ENCODE results near the gene SELENOP. TPM values are rescaled to one million over a fixed set of nuclear protein-coding genes. Genes with fewer than 3 reads are reported as not detected.
"Not testable (repeated sequence)": the region's sequence is repeated elsewhere in the genome, so short reads cannot be mapped to it uniquely, and the experiment has no call there.

Gene SELENOP
- total and polyA plus RNA-seq, 2 experiments from 2014 or later = 11.0 to 12.3 TPM

DNA sequence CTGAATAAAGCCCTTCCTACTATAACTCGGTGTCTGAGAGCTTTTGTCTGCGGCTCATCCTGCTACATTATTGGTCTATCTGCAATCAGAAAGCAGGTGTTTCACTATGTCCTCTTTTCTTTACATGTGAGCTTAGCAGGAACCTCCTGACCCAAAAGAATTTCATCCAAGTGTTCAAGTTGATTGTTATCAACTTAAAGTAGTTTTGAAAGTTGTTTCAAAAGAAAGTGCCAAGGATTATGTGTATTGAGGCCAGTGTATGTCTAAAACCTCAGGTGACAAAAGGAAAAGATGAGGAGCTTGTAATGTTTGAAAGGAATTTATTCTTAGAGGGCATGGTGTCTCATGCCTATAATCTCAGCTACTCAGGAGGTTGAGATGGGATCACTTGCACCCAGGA, 8.1 kb upstream of the SELENOP start (continued):
- TF ChIP-seq, protein P1, sequence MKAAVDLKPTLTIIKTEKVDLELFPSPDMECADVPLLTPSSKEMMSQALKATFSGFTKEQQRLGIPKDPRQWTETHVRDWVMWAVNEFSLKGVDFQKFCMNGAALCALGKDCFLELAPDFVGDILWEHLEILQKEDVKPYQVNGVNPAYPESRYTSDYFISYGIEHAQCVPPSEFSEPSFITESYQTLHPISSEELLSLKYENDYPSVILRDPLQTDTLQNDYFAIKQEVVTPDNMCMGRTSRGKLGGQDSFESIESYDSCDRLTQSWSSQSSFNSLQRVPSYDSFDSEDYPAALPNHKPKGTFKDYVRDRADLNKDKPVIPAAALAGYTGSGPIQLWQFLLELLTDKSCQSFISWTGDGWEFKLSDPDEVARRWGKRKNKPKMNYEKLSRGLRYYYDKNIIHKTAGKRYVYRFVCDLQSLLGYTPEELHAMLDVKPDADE (IDR thresholded peaks at IDR 0.05) = no peak
- TF ChIP-seq EZH2phosphoT487 (IDR thresholded peaks at IDR 0.05; ENCODE audit: unreplicated experiment) = no peak
- no peak for TF ChIP-seq ZNF114 (CRISPR knock-in tag; IDR thresholded peaks at IDR 0.05)
- TF ChIP-seq STAT1 (IDR thresholded peaks at IDR 0.05; ENCODE audit: unreplicated experiment) = no peak

DNA sequence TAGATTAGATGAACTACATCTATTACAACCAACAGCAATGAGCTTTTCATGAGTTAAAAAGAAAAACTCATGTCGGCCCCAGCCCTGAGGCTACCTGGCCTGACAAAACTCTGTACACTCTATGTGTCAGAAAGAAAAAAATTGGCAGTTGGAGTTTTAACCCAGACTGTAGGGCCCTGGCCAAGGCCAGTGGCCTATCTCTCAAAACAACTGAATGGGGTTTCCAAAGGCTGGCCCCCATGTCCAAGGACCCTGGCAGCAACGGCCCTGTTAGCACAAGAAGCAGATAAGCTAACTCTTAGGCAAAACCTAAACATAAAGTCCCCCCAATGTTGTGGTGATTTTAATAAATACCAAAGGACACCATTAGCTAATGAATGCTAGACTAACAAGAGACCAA, 4.9 kb upstream of the SELENOP start:
- H3K9me2 ChIP-seq (ENCODE audit: insufficient read depth); H3K27me3 Mint-ChIP-seq (ENCODE audit: insufficient read depth, low read depth, poor library complexity); H3K27ac ChIP-seq (ENCODE audit: low read depth); DNase-seq (ENCODE audit: low spot score); H3K4me3 Mint-ChIP-seq; H3K4me2 ChIP-seq; H3K4me3 ChIP-seq; H3K79me2 ChIP-seq (replicated peaks; ENCODE audit: insufficient read depth); ATAC-seq; H2AFZ ChIP-seq; H3K36me3 ChIP-seq (ENCODE audit: insufficient read depth); H3K9me3 Mint-ChIP-seq; H3K27me3 ChIP-seq (ENCODE audit: insufficient read depth); H4K20me1 ChIP-seq (replicated peaks; ENCODE audit: insufficient read depth); H3F3A ChIP-seq (replicated peaks; ENCODE audit: low read depth); H3K36me3 Mint-ChIP-seq (ENCODE audit: low read depth); H3K27ac Mint-ChIP-seq: not testable (repeated sequence)
- H3K4me1 Mint-ChIP-seq = peaks cover 41% of the 10 kb centered on the region
- peaks cover 16% of the 10 kb centered on the region for H3K4me1 ChIP-seq (ENCODE audit: insufficient read depth)

DNA sequence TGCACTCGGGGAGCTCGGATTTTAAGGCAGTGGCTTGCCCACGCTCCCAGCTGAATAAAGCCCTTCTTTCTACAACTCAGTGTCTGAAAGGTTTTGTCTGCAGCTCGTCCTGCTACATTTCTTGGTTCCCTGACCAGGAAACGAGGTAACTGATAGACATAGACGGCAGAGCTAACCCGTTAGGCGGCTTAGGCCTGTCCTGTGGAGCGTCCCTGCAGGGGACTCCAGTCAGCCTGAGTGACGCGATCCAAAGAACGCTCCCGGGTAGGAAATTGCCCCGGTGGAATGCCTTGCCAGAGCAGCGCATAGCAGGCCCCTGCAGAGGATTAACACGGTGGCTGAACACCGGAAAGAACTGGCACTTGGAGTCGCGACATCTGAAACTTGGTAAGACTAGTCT, 1.8 kb upstream of the SELENOP start:
- H3K27me3 ChIP-seq (ENCODE audit: insufficient read depth) = no peaks in the 10 kb centered on the region
- Mint-ChIP-seq H3K36me3 (ENCODE audit: low read depth) (no peaks in the 10 kb centered on the region), H3K9me3 (no peaks in the 10 kb centered on the region), H3K27ac (peak overlapping the region; percentile 85; the same call in 1 of the 2 replicates), H3K27me3 (ENCODE audit: insufficient read depth, low read depth, poor library complexity) (peaks cover 3% of the 10 kb centered on the region), H3K4me1 (peaks cover 52% of the 10 kb centered on the region), H3K4me3 (no peak overlapping the region)
- DNase-seq (ENCODE audit: low spot score) (peak; percentile 84), ATAC-seq (peak; percentile 89)
- H3K4me3 ChIP-seq = no peak overlapping the region
- no peak overlapping the region for H3K4me2 ChIP-seq
- no peak for TF ChIP-seq STAT1 (IDR thresholded peaks at IDR 0.05; ENCODE audit: unreplicated experiment)
- peak; percentile 61 for TF ChIP-seq CREB1 (CRISPR knock-in tag; IDR thresholded peaks at IDR 0.05; ENCODE audit: low read depth)
- TF ChIP-seq EZH2 (IDR thresholded peaks at IDR 0.05; ENCODE audit: low read depth, unreplicated experiment) = no peak
- TF ChIP-seq JUNB (IDR thresholded peaks at IDR 0.05; ENCODE audit: unreplicated experiment) = no peak
- no peaks in the 10 kb centered on the region for H3F3A ChIP-seq (replicated peaks; ENCODE audit: low read depth)
- no peaks in the 10 kb centered on the region for H3K79me2 ChIP-seq (replicated peaks; ENCODE audit: insufficient read depth)
- H3K9me2 ChIP-seq (ENCODE audit: insufficient read depth) = no peaks in the 10 kb centered on the region
- 0 out of 2 replicates have a peak overlapping the region, but pooled peaks have one; percentile 30 for H2AFZ ChIP-seq
- no peaks in the 10 kb centered on the region for H4K20me1 ChIP-seq (replicated peaks; ENCODE audit: insufficient read depth)
- H3K4me1 ChIP-seq (ENCODE audit: insufficient read depth) = peaks cover 26% of the 10 kb centered on the region
- no peaks in the 10 kb centered on the region for H3K36me3 ChIP-seq (ENCODE audit: insufficient read depth)
- H3K27ac ChIP-seq (ENCODE audit: low read depth) = no peak overlapping the region

DNA sequence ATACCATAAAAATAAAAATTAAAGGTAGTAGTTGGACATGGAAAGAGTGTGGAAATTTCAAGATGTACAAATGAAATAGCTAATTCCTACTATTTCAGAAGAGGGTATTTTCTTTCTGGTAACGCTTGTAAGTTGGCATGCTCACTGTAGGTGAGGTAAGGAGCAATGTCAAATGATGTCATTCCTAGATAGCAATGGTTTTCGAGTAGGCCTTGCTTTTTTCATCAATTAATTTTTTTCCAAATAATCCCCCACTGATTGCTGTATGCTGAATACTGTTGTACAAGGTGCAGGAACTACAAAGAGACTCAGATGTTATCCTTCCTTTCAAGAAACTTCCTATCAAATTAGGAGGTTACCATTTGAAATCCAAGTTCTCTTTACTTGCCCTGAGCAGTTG, 928 bp upstream of the SELENOP start:
- peak overlapping the region; percentile 29 for H3K4me2 ChIP-seq
- no peaks in the 10 kb centered on the region for H3K9me3 Mint-ChIP-seq

More for the DNA sequence above, 928 bp upstream of the SELENOP start:
- Histone ChIP-seq H3F3A (replicated peaks; ENCODE audit: low read depth) (no peaks in the 10 kb centered on the region), H3K36me3 (ENCODE audit: insufficient read depth) (no peaks in the 10 kb centered on the region), H2AFZ (no peak overlapping the region), H3K79me2 (replicated peaks; ENCODE audit: insufficient read depth) (no peaks in the 10 kb centered on the region), H3K27ac (ENCODE audit: low read depth) (peak overlapping the region; percentile 85; the same call in 1 of the 2 replicates), H3K9me2 (ENCODE audit: insufficient read depth) (no peaks in the 10 kb centered on the region), H3K4me3 (no peak overlapping the region), H4K20me1 (replicated peaks; ENCODE audit: insufficient read depth) (no peaks in the 10 kb centered on the region), H3K27me3 (ENCODE audit: insufficient read depth) (no peaks in the 10 kb centered on the region), H3K4me1 (ENCODE audit: insufficient read depth) (peaks cover 26% of the 10 kb centered on the region)
- H3K27me3 Mint-ChIP-seq (ENCODE audit: insufficient read depth, low read depth, poor library complexity) = peaks cover 3% of the 10 kb centered on the region
- H3K27ac Mint-ChIP-seq = no peak overlapping the region
- peaks cover 52% of the 10 kb centered on the region for H3K4me1 Mint-ChIP-seq
- no peak overlapping the region for H3K4me3 Mint-ChIP-seq
- peak; percentile 13; the same call in 2 of the 3 replicates for ATAC-seq
- H3K36me3 Mint-ChIP-seq (ENCODE audit: low read depth) = no peaks in the 10 kb centered on the region
- DNase-seq (ENCODE audit: low spot score) = no peak
- TF ChIP-seq ZNF331 (CRISPR knock-in tag; IDR thresholded peaks at IDR 0.05; ENCODE audit: low read depth) (no peak), EZH2 (IDR thresholded peaks at IDR 0.05; ENCODE audit: low read depth, unreplicated experiment) (no peak), POLR2AphosphoS5 (IDR thresholded peaks at IDR 0.05; ENCODE audit: low read depth) (no peak), JUNB (IDR thresholded peaks at IDR 0.05; ENCODE audit: unreplicated experiment) (no peak), NANOG (IDR thresholded peaks at IDR 0.05; ENCODE audit: borderline replicate concordance) (no peak)
- TF ChIP-seq, protein P2, sequence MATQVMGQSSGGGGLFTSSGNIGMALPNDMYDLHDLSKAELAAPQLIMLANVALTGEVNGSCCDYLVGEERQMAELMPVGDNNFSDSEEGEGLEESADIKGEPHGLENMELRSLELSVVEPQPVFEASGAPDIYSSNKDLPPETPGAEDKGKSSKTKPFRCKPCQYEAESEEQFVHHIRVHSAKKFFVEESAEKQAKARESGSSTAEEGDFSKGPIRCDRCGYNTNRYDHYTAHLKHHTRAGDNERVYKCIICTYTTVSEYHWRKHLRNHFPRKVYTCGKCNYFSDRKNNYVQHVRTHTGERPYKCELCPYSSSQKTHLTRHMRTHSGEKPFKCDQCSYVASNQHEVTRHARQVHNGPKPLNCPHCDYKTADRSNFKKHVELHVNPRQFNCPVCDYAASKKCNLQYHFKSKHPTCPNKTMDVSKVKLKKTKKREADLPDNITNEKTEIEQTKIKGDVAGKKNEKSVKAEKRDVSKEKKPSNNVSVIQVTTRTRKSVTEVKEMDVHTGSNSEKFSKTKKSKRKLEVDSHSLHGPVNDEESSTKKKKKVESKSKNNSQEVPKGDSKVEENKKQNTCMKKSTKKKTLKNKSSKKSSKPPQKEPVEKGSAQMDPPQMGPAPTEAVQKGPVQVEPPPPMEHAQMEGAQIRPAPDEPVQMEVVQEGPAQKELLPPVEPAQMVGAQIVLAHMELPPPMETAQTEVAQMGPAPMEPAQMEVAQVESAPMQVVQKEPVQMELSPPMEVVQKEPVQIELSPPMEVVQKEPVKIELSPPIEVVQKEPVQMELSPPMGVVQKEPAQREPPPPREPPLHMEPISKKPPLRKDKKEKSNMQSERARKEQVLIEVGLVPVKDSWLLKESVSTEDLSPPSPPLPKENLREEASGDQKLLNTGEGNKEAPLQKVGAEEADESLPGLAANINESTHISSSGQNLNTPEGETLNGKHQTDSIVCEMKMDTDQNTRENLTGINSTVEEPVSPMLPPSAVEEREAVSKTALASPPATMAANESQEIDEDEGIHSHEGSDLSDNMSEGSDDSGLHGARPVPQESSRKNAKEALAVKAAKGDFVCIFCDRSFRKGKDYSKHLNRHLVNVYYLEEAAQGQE (IDR thresholded peaks at IDR 0.05; ENCODE audit: unreplicated experiment) = no peak
- TF ChIP-seq, protein P1 (IDR thresholded peaks at IDR 0.05) = no peak
